Suprapubic skin (tissue), 4 donors: ENCODE data around the gene OR10A3. TPM values are rescaled to one million over a fixed set of nuclear protein-coding genes. Genes with fewer than 3 reads are reported as not detected.

ENCODE experiments used
- total RNA-seq, 4 donors: library from RNA; depleted of rRNA; stranded (reverse); fragments of >200 nt; gene quantifications; one replicate each; pipeline ENCODE4 v1.1.0, GENCODE V29; 2016

Gene OR10A3
- total RNA-seq, 4 donors from 2014 or later = not detected

Other genes starting within 250 kb of the OR10A3 start
- gene OVCH2, start 235.2 kb downstream of the OR10A3 start, total RNA-seq = 10 to 100 TPM in 2 of 4 donors, 1 to 10 TPM in 2; 6.2 to 44.0 (median 20.3) TPM
- 10 to 100 TPM in 1 of 4 donors, 1 to 10 TPM in 3; 1.8 to 17.2 (median 2.5) TPM for gene OR5P2, start 144.8 kb downstream of the OR10A3 start, total RNA-seq
- 10 to 100 TPM in 1 of 4 donors, 1 to 10 TPM in 3; 2.3 to 19.2 (median 3.7) TPM for gene OR5P3, start 110.9 kb downstream of the OR10A3 start, total RNA-seq
- gene OR10A6, start 10.4 kb downstream of the OR10A3 start, total RNA-seq = under 1 TPM in 1 of 4 donors, not detected in 3; 0.08 TPM
- 10 to 100 TPM; 12.9 to 68.0 (median 42.4) TPM for gene NLRP10, start 23.7 kb upstream of the OR10A3 start, total RNA-seq
- 100 to 1,000 TPM; 335 to 691 (median 463) TPM for gene EIF3F, start 45.6 kb upstream of the OR10A3 start, total RNA-seq
- gene TUB, start 139.5 kb upstream of the OR10A3 start, total RNA-seq = 1 to 10 TPM; 1.9 to 8.5 (median 3.0) TPM
- 100 to 1,000 TPM in 1 of 4 donors, 10 to 100 TPM in 3; 20.5 to 118 (median 35.1) TPM for gene RIC3, start 227.3 kb upstream of the OR10A3 start, total RNA-seq